Fibroblast of upper back skin (primary cell): ENCODE measurements around the gene ADH4.

Experiments
- DNase-seq: peaks from one replicate; pipeline ENCODE4 v3.0.0-alpha.2; 2013

Gene ADH4

DNA sequence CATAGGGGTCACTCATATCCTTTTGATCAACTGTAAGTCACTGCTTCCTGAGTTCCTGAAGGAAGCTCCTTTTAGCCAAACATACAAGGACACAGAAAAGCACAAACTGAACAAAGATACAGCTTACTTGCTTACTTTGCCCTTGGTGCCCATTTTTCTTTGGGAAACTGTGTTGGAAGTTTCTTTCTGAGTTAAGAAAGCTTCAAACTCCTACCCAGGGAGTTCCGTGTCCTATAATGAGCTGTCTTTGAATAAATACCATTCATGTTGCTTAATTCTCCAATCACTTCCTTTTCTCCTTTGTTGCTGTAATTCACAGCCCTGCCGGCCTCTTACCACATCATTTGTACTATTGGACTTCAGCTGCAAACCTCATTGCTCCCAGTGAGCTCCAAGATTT is at the start of gene ADH4:
ADH4 (minus strand) TSS at position 228 of the 400 bp plus-strand sequence; CDS start at position 153, 75 bp downstream.
- no peak for DNase-seq

DNA sequence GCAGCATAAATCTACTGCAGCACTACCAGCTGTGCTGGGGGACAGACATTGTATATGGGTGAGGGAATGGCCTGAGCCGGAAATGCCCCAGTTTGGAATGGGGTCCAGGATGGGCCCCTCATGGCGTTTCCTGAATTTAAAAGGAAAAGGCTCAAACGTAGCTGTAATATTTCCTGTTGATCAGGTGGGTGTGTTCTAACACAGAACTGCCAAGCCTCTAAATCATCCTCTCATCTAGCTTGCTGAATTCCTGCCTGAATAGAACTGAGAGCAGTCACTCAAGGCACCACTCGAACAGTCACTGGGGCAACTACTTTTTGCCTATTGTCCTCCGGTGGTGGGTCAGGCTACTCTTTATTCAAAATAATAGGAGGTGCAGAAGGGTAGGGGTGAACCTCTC is 46.2 kb upstream of the ADH4 start:
- no peak for DNase-seq

GRCh38 chr4:99189900-99190299 is 45.8 kb upstream of the ADH4 start:
- DNase-seq: peak; percentile 4

DNA sequence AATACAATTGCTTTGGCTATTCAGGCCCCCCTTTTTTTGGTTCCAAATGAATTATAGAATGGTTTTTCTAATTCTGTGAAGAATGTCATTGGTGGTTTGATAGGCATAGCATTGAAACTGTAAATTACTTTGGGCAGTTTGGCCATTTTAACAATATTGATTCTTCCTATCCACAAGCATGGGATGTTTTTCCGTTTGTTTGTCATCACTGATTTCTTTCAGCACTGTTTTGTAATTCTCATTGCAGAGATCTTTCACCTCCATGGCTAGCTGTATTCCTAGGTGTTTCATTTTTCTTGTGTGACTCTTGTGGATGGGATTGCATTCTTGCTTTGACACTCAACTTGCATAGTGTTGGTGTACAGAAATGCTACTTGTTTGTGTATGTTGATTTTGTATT is 41.9 kb upstream of the ADH4 start:
- DNase-seq: no peak

DNA sequence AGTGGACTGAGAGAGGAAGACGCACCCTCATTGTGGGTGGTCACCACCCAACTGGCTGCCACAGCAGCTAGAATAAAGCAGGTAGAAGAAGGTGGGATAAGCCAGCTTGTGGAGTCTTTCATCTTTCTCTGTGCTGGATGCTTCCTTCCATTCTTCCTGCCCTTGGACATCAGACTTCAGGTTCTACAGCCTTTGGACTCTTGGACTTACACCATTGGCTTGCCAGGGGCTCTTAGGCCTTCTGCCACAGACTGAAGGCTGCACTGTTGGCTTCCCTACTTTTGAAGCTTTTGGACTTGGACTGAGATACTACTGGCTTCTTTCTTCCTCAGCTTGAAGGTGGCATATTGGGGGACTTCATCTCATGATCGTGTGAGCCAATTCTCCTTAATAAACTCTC is 41.5 kb upstream of the ADH4 start:
- no peak for DNase-seq

- peak; percentile 77 for DNase-seq
These were observed 36.4 kb upstream of the ADH4 start for GRCh38 chr4:99180382-99181070.

GRCh38 chr4:99179626-99180025 is 35.5 kb upstream of the ADH4 start:
- DNase-seq: no peak

DNA sequence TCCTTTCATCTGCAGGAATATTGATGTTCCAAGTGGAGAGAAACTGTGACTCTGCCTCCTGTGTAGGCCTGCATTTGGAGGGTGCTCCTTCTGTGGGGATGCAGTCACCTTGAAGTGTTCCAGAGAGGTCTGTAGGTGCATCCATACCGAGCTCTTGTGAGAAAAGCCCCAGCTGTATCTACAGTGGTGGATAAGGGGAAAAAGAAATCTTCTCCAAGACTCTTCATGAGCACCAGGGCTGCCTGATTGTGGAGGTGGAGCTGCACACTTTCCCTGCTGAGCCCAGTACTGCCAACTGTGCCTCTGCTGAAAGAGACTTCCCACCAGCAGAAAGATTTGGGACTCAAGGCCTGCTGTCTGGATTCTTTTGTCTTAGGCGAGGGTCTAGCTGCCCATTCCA is 35.1 kb upstream of the ADH4 start:
- DNase-seq: no peak

- DNase-seq: no peak
These were observed 22.4 kb upstream of the ADH4 start for GRCh38 chr4:99166544-99166943.

GRCh38 chr4:99165978-99166377 is 21.9 kb upstream of the ADH4 start:
- no peak for DNase-seq

GRCh38 chr4:99161373-99162099 is 17.4 kb upstream of the ADH4 start:
- DNase-seq: no peak

- peak; percentile 3 for DNase-seq
These were observed 15.6 kb upstream of the ADH4 start for GRCh38 chr4:99159699-99160098.

GRCh38 chr4:99157478-99157935 is 13.4 kb upstream of the ADH4 start:
- no peak for DNase-seq

GRCh38 chr4:99156992-99157391 is 12.9 kb upstream of the ADH4 start:
- no peak for DNase-seq

DNA sequence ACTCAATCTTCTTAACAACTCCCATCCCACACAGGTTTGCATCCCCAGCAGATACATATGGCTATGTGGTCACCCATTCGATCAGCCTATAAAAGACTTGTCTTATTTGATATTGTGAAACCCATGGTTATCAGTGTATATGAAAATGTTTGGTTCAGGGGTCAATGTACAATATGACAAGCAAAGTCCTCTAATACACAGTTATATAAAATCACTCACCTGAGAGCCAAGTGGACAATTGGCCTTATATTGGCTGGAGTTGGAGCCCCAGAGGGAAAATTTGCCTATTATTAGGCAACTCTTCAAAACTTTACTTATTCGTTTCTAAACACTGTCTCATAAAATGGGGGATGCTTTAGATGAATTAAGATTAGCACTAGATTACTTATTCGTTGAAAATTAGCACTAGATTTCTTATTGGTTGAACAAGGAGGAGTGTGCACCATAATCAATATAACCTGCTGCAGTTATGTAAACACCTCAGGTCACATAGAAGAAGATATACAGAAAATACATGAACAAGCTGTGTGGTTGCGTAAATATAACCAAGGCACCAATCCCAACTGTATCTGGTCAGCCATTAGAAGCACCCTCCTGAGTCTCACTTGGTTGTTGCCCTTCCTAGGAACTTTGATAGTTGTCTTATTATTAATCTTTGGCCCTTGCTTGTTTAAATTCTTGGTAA is 10.7 kb upstream of the ADH4 start:
- DNase-seq: no peak

DNA sequence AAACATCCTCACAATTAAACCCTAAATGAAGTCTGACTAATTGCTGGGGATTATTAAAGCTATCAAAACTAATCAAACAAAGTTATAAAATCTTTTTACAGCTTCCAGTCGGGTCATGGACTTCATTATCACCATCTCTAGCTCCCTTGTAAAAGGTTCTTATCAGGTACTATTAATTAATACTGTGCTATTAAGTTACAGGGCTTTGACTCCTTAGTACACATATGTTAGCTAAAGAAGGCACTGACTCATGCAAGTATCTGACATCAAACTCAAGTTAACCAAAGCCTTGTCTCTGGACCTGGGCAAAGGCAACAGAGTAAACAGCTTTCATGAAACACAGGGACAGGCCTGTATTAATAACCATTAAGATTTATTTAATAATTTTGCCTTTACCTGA is 7.9 kb upstream of the ADH4 start:
- DNase-seq: no peak

DNA sequence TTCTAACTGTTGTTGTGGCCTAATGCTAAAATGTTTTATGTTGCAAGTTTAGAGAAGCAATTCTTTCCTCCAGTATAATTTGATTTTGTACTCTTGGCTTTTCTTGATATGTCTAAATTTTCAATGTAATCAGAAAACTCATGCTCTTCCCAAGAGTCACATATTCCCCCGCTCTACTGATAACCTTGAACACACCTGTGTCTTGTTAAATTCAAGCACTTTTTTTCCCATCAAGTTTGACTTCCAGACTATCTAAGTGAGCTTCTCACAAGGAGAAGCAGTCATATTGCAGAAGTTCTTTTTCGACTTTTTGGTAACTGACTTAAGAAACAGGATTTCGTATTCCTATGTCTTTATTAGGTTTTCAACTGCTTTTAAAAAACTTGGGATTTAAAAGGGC is 7.4 kb upstream of the ADH4 start:
- no peak for DNase-seq

GRCh38 chr4:99149426-99150019 is 5.4 kb upstream of the ADH4 start:
- DNase-seq: no peak

- DNase-seq: no peak
These were observed 4.5 kb upstream of the ADH4 start for GRCh38 chr4:99148550-99148949.

- no peak for DNase-seq
These were observed 490 bp upstream of the ADH4 start for GRCh38 chr4:99144587-99144986.

DNA sequence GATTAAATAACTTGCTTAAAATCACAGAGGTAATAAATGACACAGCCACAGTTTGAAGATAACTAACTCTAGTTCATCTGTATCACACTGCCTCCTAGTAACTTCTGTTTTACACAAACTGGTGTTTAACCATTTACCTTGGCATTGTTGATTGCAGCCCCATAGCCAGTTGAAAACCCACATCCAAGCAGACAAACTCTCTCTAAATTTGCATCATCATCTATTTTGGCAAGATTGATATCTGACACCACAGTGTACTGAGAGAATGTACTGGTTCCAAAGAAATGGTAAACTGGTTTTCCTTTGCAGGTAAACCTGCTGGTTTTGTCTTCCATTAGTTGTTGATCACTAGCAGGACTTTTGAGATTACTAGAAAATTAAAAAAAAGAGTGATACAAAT is 7.8 kb downstream of the ADH4 start:
- no peak for DNase-seq

DNA sequence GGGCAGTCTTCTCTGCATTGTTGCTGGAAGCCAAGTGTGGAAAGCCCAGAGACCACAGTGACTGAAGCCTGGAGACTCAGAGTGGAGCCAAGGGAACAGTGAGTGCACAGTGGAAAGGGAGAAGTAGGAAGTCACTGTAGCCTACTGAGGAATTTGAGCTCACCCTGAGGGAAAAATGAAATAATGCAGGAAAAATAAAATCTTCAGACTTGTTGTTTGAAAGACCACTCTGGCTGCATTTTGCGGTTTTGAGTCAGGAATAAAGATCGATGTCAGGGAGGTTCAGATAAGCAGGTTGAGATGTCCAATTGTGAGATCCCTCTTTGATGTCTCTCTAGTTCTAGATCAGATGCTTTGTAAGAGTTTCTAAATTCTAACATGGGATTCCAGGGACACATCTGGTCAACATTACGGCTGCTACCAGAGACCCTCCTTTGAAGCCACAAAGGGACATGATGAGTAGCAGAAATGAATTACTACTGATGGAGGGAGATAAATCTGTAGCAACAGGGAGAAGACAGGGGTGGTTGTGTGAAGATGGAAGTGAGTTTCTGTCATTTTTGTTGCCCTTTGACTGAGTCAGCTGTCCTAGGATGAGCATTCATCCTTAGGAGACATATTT is 8.4 kb downstream of the ADH4 start:
- DNase-seq: peak; percentile 62

- DNase-seq: peak; percentile 2
These were observed 9.5 kb downstream of the ADH4 start for GRCh38 chr4:99134586-99134985.
